IPS-15b (cell line): Measurements from ENCODE around the gene TMEM234.
A peak's percentile ranks its signal among the peaks of the same experiment; 100 is the strongest.

Experiments used
- H3K27me3 ChIP-seq: one replicate; pipeline ENCODE4 v1.6.1; 2013; ENCODE audit warnings: low read length; ENCODE audit not compliant: control insufficient read depth, insufficient read depth
- H3K36me3 ChIP-seq: one replicate; pipeline ENCODE4 v1.6.1; 2013; ENCODE audit warnings: low read length; ENCODE audit not compliant: control insufficient read depth, insufficient read depth
- H3K4me1 ChIP-seq: one replicate; pipeline ENCODE4 v1.6.1; 2013; ENCODE audit warnings: mild to moderate bottlenecking, low read length; ENCODE audit not compliant: control insufficient read depth, insufficient read depth
- H3K4me3 ChIP-seq: one replicate; pipeline ENCODE4 v1.5.1; 2013; ENCODE audit warnings: low read depth, low read length
- H3K9ac ChIP-seq: one replicate; pipeline ENCODE4 v1.6.1; 2013; ENCODE audit warnings: low read depth, mild to moderate bottlenecking, low read length
- H3K9me3 ChIP-seq: one replicate; pipeline ENCODE4 v1.6.1; 2013; ENCODE audit warnings: mild to moderate bottlenecking, low read length; ENCODE audit not compliant: control insufficient read depth, insufficient read depth

Gene TMEM234

GRCh38 chr1:32208469-32208868 lies 13.7 kb downstream of the TMEM234 start:
- no peak overlapping the region for H3K4me3 ChIP-seq
- H3K27me3 ChIP-seq, result peaks cover 15% of the 10 kb centered on the region
- H3K4me1 ChIP-seq, result peaks cover 6% of the 10 kb centered on the region
- no peaks in the 10 kb centered on the region for H3K9me3 ChIP-seq
- H3K36me3 ChIP-seq, result no peaks in the 10 kb centered on the region
- H3K9ac ChIP-seq, result no peak overlapping the region

GRCh38 chr1:32205401-32206370 lies 16.5 kb downstream of the TMEM234 start, which contains the start of gene IQCC:
Gene IQCC (plus strand): TSS chr1:32205671. CDS start chr1:32205682, 11 bp downstream.
- Histone ChIP-seq H3K4me1 (peaks cover 12% of the 10 kb centered on the region), H3K27me3 (peaks cover 16% of the 10 kb centered on the region), H3K9me3 (no peaks in the 10 kb centered on the region), H3K36me3 (no peaks in the 10 kb centered on the region), H3K4me3 (peak within 1 kb of the TSS; percentile 96), H3K9ac (peak within 1 kb of the TSS; percentile 87)

GRCh38 chr1:32204943-32205361 lies 17.2 kb downstream of the TMEM234 start:
- Histone ChIP-seq H3K9me3 (no peaks in the 10 kb centered on the region), H3K4me1 (peaks cover 12% of the 10 kb centered on the region), H3K27me3 (peaks cover 16% of the 10 kb centered on the region), H3K9ac (peak overlapping the region; percentile 24), H3K36me3 (no peaks in the 10 kb centered on the region), H3K4me3 (peak overlapping the region; percentile 96)

- Histone ChIP-seq H3K36me3 (peaks cover 7% of the 10 kb centered on the region), H3K9ac (no peak overlapping the region)
Measured at GRCh38 chr1:32201011-32201855, 20.9 kb downstream of the TMEM234 start.

GRCh38 chr1:32200226-32201010 lies 21.7 kb downstream of the TMEM234 start, which contains the start of gene CCDC28B:
Gene CCDC28B (plus strand): TSS chr1:32200595. CDS start chr1:32201936, 1,341 bp downstream.
- Histone ChIP-seq H3K36me3 (peaks cover 14% of the 10 kb centered on the region), H3K27me3 (peaks cover 16% of the 10 kb centered on the region), H3K4me1 (peaks cover 9% of the 10 kb centered on the region), H3K9ac (peak within 1 kb of the TSS; percentile 14), H3K9me3 (no peaks in the 10 kb centered on the region), H3K4me3 (peak within 1 kb of the TSS; percentile 63)

More at GRCh38 chr1:32201011-32201855, 20.9 kb downstream of the TMEM234 start:
- peaks cover 16% of the 10 kb centered on the region for H3K27me3 ChIP-seq
- H3K4me3 ChIP-seq, result peak overlapping the region; percentile 63
- peaks cover 10% of the 10 kb centered on the region for H3K4me1 ChIP-seq
- no peaks in the 10 kb centered on the region for H3K9me3 ChIP-seq

- Histone ChIP-seq H3K27me3 (peaks cover 13% of the 10 kb centered on the region), H3K4me1 (peaks cover 7% of the 10 kb centered on the region), H3K36me3 (peaks cover 21% of the 10 kb centered on the region), H3K9ac (peak overlapping the region; percentile 14), H3K4me3 (peak overlapping the region; percentile 63), H3K9me3 (no peaks in the 10 kb centered on the region)
Measured at GRCh38 chr1:32199717-32200072, 22.5 kb downstream of the TMEM234 start.

- peaks cover 6% of the 10 kb centered on the region for H3K4me1 ChIP-seq
- peaks cover 25% of the 10 kb centered on the region for H3K36me3 ChIP-seq
- H3K9me3 ChIP-seq, result no peaks in the 10 kb centered on the region
- H3K9ac ChIP-seq, result peak overlapping the region; percentile 14
- no peak overlapping the region for H3K4me3 ChIP-seq
- H3K27me3 ChIP-seq, result peaks cover 8% of the 10 kb centered on the region
Measured at GRCh38 chr1:32199043-32199716, 23.0 kb downstream of the TMEM234 start.

- H3K9ac ChIP-seq, result no peak overlapping the region
- peaks cover 6% of the 10 kb centered on the region for H3K4me1 ChIP-seq
- peaks cover under 1% of the 10 kb centered on the region for H3K27me3 ChIP-seq
- no peak overlapping the region for H3K4me3 ChIP-seq
- H3K36me3 ChIP-seq, result peaks cover 31% of the 10 kb centered on the region
- H3K9me3 ChIP-seq, result no peaks in the 10 kb centered on the region
Measured at GRCh38 chr1:32198237-32199042, 23.7 kb downstream of the TMEM234 start.

- Histone ChIP-seq H3K4me1 (peaks cover 6% of the 10 kb centered on the region), H3K36me3 (peaks cover 36% of the 10 kb centered on the region), H3K4me3 (no peak overlapping the region)
Measured at GRCh38 chr1:32197837-32198236, 24.3 kb downstream of the TMEM234 start.

GRCh38 chr1:32197074-32197473 lies 25.1 kb downstream of the TMEM234 start:
- Histone ChIP-seq H3K4me3 (no peak overlapping the region), H3K27me3 (no peaks in the 10 kb centered on the region), H3K36me3 (peaks cover 43% of the 10 kb centered on the region), H3K9me3 (no peaks in the 10 kb centered on the region), H3K9ac (no peak overlapping the region), H3K4me1 (peaks cover 4% of the 10 kb centered on the region)

More at GRCh38 chr1:32197837-32198236, 24.3 kb downstream of the TMEM234 start:
- Histone ChIP-seq H3K27me3 (no peaks in the 10 kb centered on the region), H3K9ac (no peak overlapping the region), H3K9me3 (no peaks in the 10 kb centered on the region)
